Sigmoid colon (tissue), 7 donors: Measurements from ENCODE around the gene DDX17. TPM values are rescaled to one million over a fixed set of nuclear protein-coding genes. Genes with fewer than 3 reads are reported as not detected.

Source experiments
- DNase-seq: peaks from one replicate; pipeline ENCODE4 v3.0.0-alpha.2; 2019
- H3K27ac ChIP-seq, 4 donors: fragments of 200-600 bp; sonication (generic); one replicate each; pipeline ENCODE4 v1.5.1; 2016 to 2019; ENCODE audit warnings: mild to moderate bottlenecking in 1 of 4
- H3K27me3 ChIP-seq, 3 donors: fragments of 200-600 bp; sonication (generic); one replicate each; pipeline ENCODE4 v1.5.1; 2019; ENCODE audit warnings: mild to moderate bottlenecking in 1 of 3
- H3K36me3 ChIP-seq, 4 donors: fragments of 200-600 bp; sonication (generic); one replicate each; pipeline ENCODE4 v1.5.1; 2016 to 2019
- H3K4me1 ChIP-seq, 4 donors: fragments of 200-600 bp; sonication (generic); one replicate each; pipeline ENCODE4 v1.5.1; 2017 to 2019
- H3K4me3 ChIP-seq, 4 donors: fragments of 200-600 bp; sonication (generic); one replicate each; pipeline ENCODE4 v1.5.1; 2017 to 2019; ENCODE audit warnings: mild to moderate bottlenecking in 2 of 4, moderate library complexity in 1 of 4
- H3K9me3 ChIP-seq, 4 donors: fragments of 200-600 bp in 3 of 4; sonication (generic) in 3 of 4; one replicate each; pipeline versions ENCODE4 v1.5.1 to v1.6.1; 2013 to 2019
- EP300 ChIP-seq, 4 donors: sonication (generic); formaldehyde crosslinking; IDR thresholded peaks; one replicate each; pipeline ENCODE4 v1.6.1; 2017; ENCODE audit warnings: antibody characterized with exemption in 4 of 4
- POLR2A ChIP-seq, 2 donors: fragments of 450-650 bp; IDR thresholded peaks; one replicate each; pipeline ENCODE4 v1.6.1; 2016; ENCODE audit warnings: antibody characterized with exemption in 2 of 2, mild to moderate bottlenecking in 2 of 2, moderate library complexity in 2 of 2
- POLR2AphosphoS5 ChIP-seq, 4 donors: sonication (generic); formaldehyde crosslinking; IDR thresholded peaks; one replicate each; pipeline ENCODE4 v1.6.1; 2017; ENCODE audit warnings: antibody characterized with exemption in 4 of 4
- WGBS, 2 donors: extraction: QIAGEN DNeasy Blood & Tissue Kit; methylation state at CpG; one replicate each; pipeline ENCODE4 v1.1.7; 2013; 5-methylcytosine and 5-hydroxymethylcytosine counted together
- intact Hi-C: fragments of 100-400 bp; cut with DNase I; formaldehyde crosslinking; loops from one replicate; pipeline ENCODE4 v1.15.1; 2023
- polyA plus RNA-seq, 3 donors: library from polyadenylated mRNA; stranded (reverse); fragments of 200-250 nt; gene quantifications; one replicate each; pipeline ENCODE4 v1.2.3, GENCODE V29; 2013
- total RNA-seq, 4 donors: library from RNA; depleted of rRNA; stranded (reverse); fragments of >200 nt; gene quantifications; one replicate each; pipeline ENCODE4 v1.1.0, GENCODE V29; 2016
- TF ChIP-seq, protein P1 (sequence below), 4 experiments: fragments of 450-650 bp in 3 of 4; fragments of 200-600 bp in 1 of 4; IDR thresholded peaks; one replicate each; pipeline ENCODE4 v1.5.1; 2016 to 2019; ENCODE audit warnings: antibody characterized with exemption in 4 of 4, mild to moderate bottlenecking in 3 of 4, moderate library complexity in 2 of 4
- donor health status: healthy with polysubstance abuse.
- donor health status: Bipolar disorder and iron deficiency.
- donor health status: healthy.

The DDX17 gene
- total and polyA plus RNA-seq, 7 donors, result 54.7 to 630 (median 504) TPM

DNA sequence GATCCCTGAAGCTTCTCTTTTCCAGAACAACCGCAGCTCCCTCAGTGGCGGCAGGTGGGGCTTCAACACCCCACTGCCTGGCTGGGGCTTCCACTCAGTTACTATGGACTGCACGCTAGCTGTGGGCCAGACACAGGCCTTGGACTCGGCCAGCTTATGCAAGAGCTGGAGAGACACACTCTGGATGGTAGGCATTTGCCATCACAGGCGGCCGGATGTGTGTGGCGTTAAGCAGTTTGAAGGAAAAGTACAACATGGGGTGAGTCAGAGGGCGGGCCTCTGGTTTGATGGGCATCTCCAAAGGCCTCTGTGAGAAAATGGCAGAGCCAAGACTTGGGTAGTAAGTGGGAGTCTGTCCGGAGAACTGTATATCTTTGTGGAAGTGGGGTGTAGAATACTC lies 68.7 kb downstream of the DDX17 start:
- no peaks in the 10 kb centered on the region for H3K4me1 ChIP-seq
- H3K36me3 ChIP-seq, result no peaks in the 10 kb centered on the region
- no peak for DNase-seq
- intact Hi-C loops, result no loop called here
- H3K27me3 ChIP-seq, result no peaks in the 10 kb centered on the region
- no peaks in the 10 kb centered on the region for H3K9me3 ChIP-seq
- TF ChIP-seq POLR2A (IDR thresholded peaks at IDR 0.05) (no peak), EP300 (IDR thresholded peaks at IDR 0.05) (no peak), POLR2AphosphoS5 (IDR thresholded peaks at IDR 0.05) (no peak)
- TF ChIP-seq, protein P1, sequence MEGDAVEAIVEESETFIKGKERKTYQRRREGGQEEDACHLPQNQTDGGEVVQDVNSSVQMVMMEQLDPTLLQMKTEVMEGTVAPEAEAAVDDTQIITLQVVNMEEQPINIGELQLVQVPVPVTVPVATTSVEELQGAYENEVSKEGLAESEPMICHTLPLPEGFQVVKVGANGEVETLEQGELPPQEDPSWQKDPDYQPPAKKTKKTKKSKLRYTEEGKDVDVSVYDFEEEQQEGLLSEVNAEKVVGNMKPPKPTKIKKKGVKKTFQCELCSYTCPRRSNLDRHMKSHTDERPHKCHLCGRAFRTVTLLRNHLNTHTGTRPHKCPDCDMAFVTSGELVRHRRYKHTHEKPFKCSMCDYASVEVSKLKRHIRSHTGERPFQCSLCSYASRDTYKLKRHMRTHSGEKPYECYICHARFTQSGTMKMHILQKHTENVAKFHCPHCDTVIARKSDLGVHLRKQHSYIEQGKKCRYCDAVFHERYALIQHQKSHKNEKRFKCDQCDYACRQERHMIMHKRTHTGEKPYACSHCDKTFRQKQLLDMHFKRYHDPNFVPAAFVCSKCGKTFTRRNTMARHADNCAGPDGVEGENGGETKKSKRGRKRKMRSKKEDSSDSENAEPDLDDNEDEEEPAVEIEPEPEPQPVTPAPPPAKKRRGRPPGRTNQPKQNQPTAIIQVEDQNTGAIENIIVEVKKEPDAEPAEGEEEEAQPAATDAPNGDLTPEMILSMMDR (IDR thresholded peaks at IDR 0.05), result no peak
- H3K4me3 ChIP-seq, result no peak overlapping the region
- H3K27ac ChIP-seq, result no peak overlapping the region
- 92 to 96% methylated on average over 9 of the region's 9 CpGs for whole genome bisulfite sequencing, 2 donors

DNA sequence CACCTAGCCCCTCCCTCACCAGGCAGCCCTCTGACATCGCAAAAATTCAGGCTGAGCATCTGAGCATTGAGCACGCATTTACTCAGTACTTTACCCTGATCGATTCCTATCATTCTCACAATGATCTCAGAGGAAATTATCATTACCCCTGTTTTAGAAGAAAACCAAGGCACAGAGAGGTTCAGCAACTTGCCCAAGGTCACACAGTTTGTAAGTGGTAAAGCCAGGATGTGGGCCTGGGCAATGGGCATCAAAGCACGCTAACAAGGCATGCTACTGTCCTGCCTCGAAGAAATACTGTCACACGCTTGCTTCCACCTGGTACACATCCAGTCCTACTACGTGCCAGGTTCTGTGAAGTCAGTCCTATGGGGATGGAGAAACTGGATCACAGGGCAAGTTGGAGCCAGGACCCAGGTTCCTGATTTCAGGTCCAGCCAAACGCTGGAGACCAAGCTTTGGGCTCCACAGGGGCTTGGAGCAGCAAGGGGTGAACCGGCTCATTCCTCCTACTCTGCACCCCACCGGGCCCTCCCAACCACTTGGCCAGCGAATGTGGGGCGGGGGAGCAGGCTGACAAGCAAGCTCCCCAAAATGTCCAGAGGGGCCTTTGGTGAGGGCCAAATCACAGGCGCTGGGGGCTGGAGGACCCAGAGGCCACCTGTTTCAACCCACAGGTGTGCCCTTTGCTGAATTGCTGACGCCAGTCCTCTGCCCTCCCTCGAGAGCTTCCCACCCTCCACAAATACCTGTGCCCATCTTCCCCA lies 69.3 kb downstream of the DDX17 start:
- H3K27me3 ChIP-seq, result no peaks in the 10 kb centered on the region
- no peak overlapping the region for H3K27ac ChIP-seq
- no peak for TF ChIP-seq EP300 (IDR thresholded peaks at IDR 0.05)
- TF ChIP-seq, protein P1 (IDR thresholded peaks at IDR 0.05), result no peak
- no peak for TF ChIP-seq POLR2AphosphoS5 (IDR thresholded peaks at IDR 0.05)
- no peak for TF ChIP-seq POLR2A (IDR thresholded peaks at IDR 0.05)
- intact Hi-C loops, result no loop called here
- no peaks in the 10 kb centered on the region for H3K4me1 ChIP-seq
- H3K36me3 ChIP-seq, result no peaks in the 10 kb centered on the region
- WGBS, 2 donors, result 91 to 92% methylated on average over 15 of the region's 15 CpGs
- no peak for DNase-seq
- H3K9me3 ChIP-seq, result no peaks in the 10 kb centered on the region
- H3K4me3 ChIP-seq, result no peak overlapping the region

- WGBS, 2 donors, result 54 to 63% methylated on average over 4 of the region's 4 CpGs
- intact Hi-C loops, result no loop called here
- no peak for TF ChIP-seq POLR2A (IDR thresholded peaks at IDR 0.05)
- TF ChIP-seq, protein P1 (IDR thresholded peaks at IDR 0.05), result no peak
- TF ChIP-seq POLR2AphosphoS5 (IDR thresholded peaks at IDR 0.05), result no peak
- TF ChIP-seq EP300 (IDR thresholded peaks at IDR 0.05), result no peak
Measured at GRCh38 chr22:38435965-38436364, 70.1 kb downstream of the DDX17 start.

DNA sequence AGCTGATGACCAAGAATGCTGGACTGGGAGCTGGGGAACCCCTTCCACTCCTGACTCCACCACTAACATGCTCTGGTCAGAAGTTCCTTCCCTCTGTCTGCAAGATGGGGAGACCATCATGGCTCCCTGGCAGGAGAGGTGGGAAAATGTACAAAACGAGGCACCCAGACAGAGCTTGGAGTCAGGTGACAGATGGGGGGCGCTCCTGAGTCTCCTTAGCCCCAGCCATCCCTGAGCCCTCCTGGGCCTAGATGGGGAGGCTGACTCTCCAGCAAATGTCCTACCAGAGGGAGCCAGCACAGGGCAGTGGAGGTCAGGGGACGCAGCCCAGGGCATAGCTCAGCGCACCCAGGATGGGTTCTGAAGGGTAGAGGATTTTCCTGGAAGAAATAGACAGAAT lies 71.1 kb downstream of the DDX17 start:
- Histone ChIP-seq H3K9me3 (no peaks in the 10 kb centered on the region), H3K36me3 (no peaks in the 10 kb centered on the region), H3K4me3 (no peak overlapping the region), H3K4me1 (no peaks in the 10 kb centered on the region), H3K27ac (no peak overlapping the region), H3K27me3 (no peaks in the 10 kb centered on the region)
- WGBS, 2 donors, result 77% methylated on average over 4 of the region's 4 CpGs
- DNase-seq, result no peak
- no peak for TF ChIP-seq POLR2A (IDR thresholded peaks at IDR 0.05)
- no peak for TF ChIP-seq POLR2AphosphoS5 (IDR thresholded peaks at IDR 0.05)
- TF ChIP-seq, protein P1 (IDR thresholded peaks at IDR 0.05), result no peak
- TF ChIP-seq EP300 (IDR thresholded peaks at IDR 0.05), result no peak
- intact Hi-C loops, result no loop called here

More at GRCh38 chr22:38435965-38436364, 70.1 kb downstream of the DDX17 start:
- Histone ChIP-seq H3K27ac (no peak overlapping the region), H3K36me3 (no peaks in the 10 kb centered on the region), H3K4me3 (no peak overlapping the region), H3K27me3 (no peaks in the 10 kb centered on the region), H3K9me3 (no peaks in the 10 kb centered on the region), H3K4me1 (no peaks in the 10 kb centered on the region)
- DNase-seq, result no peak
